ENCODE results near the gene LAMP1. TPM values are rescaled to one million over a fixed set of nuclear protein-coding genes. Genes with fewer than 3 reads are reported as not detected.

Gene LAMP1
- total and polyA plus RNA-seq, 2 of the 4 experiments (the other 2 are of a cell fraction) = 60.6 to 229 TPM

- Histone ChIP-seq H4K20me1 (ENCODE audit: insufficient read depth, low read length) (peaks cover 35% of the 10 kb centered on the region), H2AFZ (replicated peaks; ENCODE audit: low read length, poor library complexity) (peak overlapping the region; percentile 35), H3K4me3 (ENCODE audit: insufficient read depth, low read depth, low read length) (no peak overlapping the region), H2BK15ac (ENCODE audit: low read depth, low read length) (no peak overlapping the region), H2AK5ac (ENCODE audit: low read depth, low read length) (no peak overlapping the region), H2BK5ac (ENCODE audit: low read depth, low read length, poor library complexity, severe bottlenecking) (no peak overlapping the region), H3K56ac (ENCODE audit: extremely low read depth, insufficient read depth, low read length) (no peak overlapping the region), H3K27ac (ENCODE audit: insufficient read depth, low read length) (no peak overlapping the region), H3K23ac (ENCODE audit: low read depth, low read length) (no peak overlapping the region), H2BK120ac (ENCODE audit: low read depth, low read length) (no peak overlapping the region), H3K14ac (replicated peaks; ENCODE audit: low read depth, low read length) (no peak overlapping the region), H3K27me3 (ENCODE audit: control insufficient read depth, insufficient read depth, low read length) (no peaks in the 10 kb centered on the region), H3K4me2 (ENCODE audit: low read depth, low read length) (no peak overlapping the region), H3K4me1 (ENCODE audit: control insufficient read depth, insufficient read depth, low read length) (no peaks in the 10 kb centered on the region), H4K5ac (ENCODE audit: low read depth, low read length) (no peak overlapping the region), H3K9me3 (ENCODE audit: control insufficient read depth, insufficient read depth, low read length) (no peaks in the 10 kb centered on the region), H2BK20ac (ENCODE audit: low read depth, low read length) (no peak overlapping the region), H3K4ac (ENCODE audit: low read depth, low read length) (no peak overlapping the region), H3K79me1 (ENCODE audit: low read depth in 1 of 2, low read length in 2 of 2) (peaks cover 4 to 55% of the 10 kb centered on the region in 2 experiments), H3K18ac (ENCODE audit: low read depth, low read length) (no peak overlapping the region), H3K9ac (ENCODE audit: low read depth, low read length) (no peak overlapping the region), H4K91ac (ENCODE audit: insufficient read depth, low read depth, low read length) (no peak overlapping the region), H2AK9ac (replicated peaks; ENCODE audit: low read depth, low read length, poor library complexity) (peak overlapping the region; percentile 57), H3K9me1 (ENCODE audit: insufficient read depth, low read length) (no peaks in the 10 kb centered on the region; the same call in 1 of the 2 replicates), H4K8ac (ENCODE audit: low read depth in 2 of 2, low read length in 2 of 2) (no peak overlapping the region), H3K36me3 (ENCODE audit: control insufficient read depth, insufficient read depth, low read length) (peaks cover 54% of the 10 kb centered on the region)
- ChIA-PET CTCF (no interaction called here), POLR2A (ENCODE audit: unreplicated experiment) (no interaction called here)
- DNase-seq (no peak), ATAC-seq (ENCODE audit: low read depth) (peak; percentile 60)
- dilution Hi-C loops (cut with HindIII; ENCODE audit: low sequenced_read_pairs, unreplicated experiment) (no loop called here), intact Hi-C loops (cut with micrococcal nuclease) (no loop called here), in situ Hi-C loops (cut with MboI; ENCODE audit: low sequenced_read_pairs) (no loop called here)
- no TSS peak for BruUV-seq (replicated peaks)
- 97% methylated on average over 13 of the region's 19 CpGs; no CpG with 5 or more reads in 1 of the 2 experiments for WGBS, 2 experiments (ENCODE audit: extremely low coverage in 2 of 2, insufficient read length in 1 of 2)
- TF ChIP-seq SMC3 (IDR thresholded peaks at IDR 0.05; ENCODE audit: low read depth, low read length) = no peak
- TF ChIP-seq, protein P1, sequence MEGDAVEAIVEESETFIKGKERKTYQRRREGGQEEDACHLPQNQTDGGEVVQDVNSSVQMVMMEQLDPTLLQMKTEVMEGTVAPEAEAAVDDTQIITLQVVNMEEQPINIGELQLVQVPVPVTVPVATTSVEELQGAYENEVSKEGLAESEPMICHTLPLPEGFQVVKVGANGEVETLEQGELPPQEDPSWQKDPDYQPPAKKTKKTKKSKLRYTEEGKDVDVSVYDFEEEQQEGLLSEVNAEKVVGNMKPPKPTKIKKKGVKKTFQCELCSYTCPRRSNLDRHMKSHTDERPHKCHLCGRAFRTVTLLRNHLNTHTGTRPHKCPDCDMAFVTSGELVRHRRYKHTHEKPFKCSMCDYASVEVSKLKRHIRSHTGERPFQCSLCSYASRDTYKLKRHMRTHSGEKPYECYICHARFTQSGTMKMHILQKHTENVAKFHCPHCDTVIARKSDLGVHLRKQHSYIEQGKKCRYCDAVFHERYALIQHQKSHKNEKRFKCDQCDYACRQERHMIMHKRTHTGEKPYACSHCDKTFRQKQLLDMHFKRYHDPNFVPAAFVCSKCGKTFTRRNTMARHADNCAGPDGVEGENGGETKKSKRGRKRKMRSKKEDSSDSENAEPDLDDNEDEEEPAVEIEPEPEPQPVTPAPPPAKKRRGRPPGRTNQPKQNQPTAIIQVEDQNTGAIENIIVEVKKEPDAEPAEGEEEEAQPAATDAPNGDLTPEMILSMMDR (conservative IDR thresholded peaks at IDR 0.05; ENCODE audit: low read depth, low read length) = no peak
- no peak for TF ChIP-seq ELK1 (IDR thresholded peaks at IDR 0.05; ENCODE audit: borderline replicate concordance, low read depth, low read length)
- no peak for TF ChIP-seq MAFK (IDR thresholded peaks at IDR 0.05; ENCODE audit: low read depth, low read length)
- TF ChIP-seq CEBPB (IDR thresholded peaks at IDR 0.05; ENCODE audit: low read depth, low read length) = no peak
- TF ChIP-seq POLR2A (IDR thresholded peaks at IDR 0.05; ENCODE audit: low read depth, low read length) = no peak
- TF ChIP-seq NFE2L2 (IDR thresholded peaks at IDR 0.05; ENCODE audit: low read depth, low read length) = no peak
- TF ChIP-seq MXI1 (IDR thresholded peaks at IDR 0.05; ENCODE audit: borderline replicate concordance, low read depth, low read length) = no peak
- TF ChIP-seq, protein P2, sequence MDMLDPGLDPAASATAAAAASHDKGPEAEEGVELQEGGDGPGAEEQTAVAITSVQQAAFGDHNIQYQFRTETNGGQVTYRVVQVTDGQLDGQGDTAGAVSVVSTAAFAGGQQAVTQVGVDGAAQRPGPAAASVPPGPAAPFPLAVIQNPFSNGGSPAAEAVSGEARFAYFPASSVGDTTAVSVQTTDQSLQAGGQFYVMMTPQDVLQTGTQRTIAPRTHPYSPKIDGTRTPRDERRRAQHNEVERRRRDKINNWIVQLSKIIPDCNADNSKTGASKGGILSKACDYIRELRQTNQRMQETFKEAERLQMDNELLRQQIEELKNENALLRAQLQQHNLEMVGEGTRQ (IDR thresholded peaks at IDR 0.05; ENCODE audit: low read depth, low read length) = no peak
- no peak for TF ChIP-seq FOS (IDR thresholded peaks at IDR 0.05; ENCODE audit: low read depth, low read length)
These were observed 23.3 kb downstream of the LAMP1 start for GRCh38 chr13:113320226-113320875.
